ELF-1 (cell line): Measurements from ENCODE around the gene LUC7L2.
"Not testable (repeated sequence)": the region's sequence is repeated elsewhere in the genome, so short reads cannot be mapped to it uniquely, and the experiment has no call there.

Source experiments
- DNase-seq: peaks from one replicate; pipeline ENCODE4 v3.0.0-alpha.2; 2016; ENCODE audit warnings: low read depth, low spot score

The LUC7L2 gene

DNA sequence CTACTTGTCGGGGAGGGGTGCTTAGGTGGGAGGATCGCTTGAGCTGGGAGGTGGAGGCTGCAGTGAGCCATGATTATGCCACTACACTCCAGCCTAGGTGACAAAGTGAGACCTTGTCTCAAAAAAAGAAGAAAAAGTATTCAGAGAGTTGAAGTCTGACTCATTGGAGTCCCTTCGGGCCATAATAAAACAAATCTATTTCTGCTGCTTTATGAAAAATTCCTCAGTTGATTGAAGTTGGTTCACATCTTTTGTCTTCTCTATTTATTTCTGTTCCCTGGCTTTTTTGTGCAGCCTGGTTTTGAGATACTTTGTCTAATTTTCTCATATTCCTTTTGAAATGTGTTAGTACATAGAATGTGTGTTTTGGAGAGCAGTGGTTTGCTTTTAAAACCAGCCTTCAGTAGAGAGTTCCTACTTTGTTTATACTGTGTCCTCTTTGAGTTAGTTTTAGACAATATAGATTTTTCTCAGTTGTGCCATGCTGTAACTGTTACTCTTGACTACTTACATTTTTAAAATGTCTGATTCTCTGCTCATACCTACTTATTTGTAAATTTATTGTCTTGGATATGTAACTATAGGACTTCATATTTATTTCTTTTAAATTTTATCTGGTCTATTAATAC is 36.7 kb downstream of the LUC7L2 start:
- no peak for DNase-seq

GRCh38 chr7:139397192-139397591 is 37.5 kb downstream of the LUC7L2 start:
- no peak for DNase-seq

DNA sequence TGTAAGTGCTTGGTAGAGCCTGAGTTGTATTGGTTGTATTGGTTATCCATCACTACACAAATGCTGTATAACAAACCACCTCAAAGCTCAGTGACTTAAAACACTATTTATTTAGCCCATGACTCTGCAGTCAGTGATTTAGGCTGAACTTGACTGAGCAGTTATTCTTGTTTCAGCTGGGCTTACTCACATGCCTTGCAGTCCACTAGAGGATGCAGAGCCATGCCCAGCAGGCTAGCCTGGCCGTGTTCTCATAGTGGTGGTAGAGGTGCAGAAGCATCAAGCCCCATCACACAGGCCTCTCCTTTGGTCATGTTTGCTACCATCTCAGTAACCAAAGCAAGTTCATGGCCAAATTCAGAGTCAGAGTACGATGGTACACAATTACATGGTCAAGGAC is 43.9 kb downstream of the LUC7L2 start:
- DNase-seq: no peak

GRCh38 chr7:139407555-139407954 is 47.9 kb downstream of the LUC7L2 start:
- DNase-seq: no peak

GRCh38 chr7:139414743-139415402 is 55.2 kb downstream of the LUC7L2 start:
- DNase-seq: not testable (repeated sequence)

- DNase-seq: no peak
Observed at GRCh38 chr7:139416405-139416804, 56.7 kb downstream of the LUC7L2 start.

- no peak for DNase-seq
Observed at GRCh38 chr7:139417478-139417877, 57.8 kb downstream of the LUC7L2 start.

DNA sequence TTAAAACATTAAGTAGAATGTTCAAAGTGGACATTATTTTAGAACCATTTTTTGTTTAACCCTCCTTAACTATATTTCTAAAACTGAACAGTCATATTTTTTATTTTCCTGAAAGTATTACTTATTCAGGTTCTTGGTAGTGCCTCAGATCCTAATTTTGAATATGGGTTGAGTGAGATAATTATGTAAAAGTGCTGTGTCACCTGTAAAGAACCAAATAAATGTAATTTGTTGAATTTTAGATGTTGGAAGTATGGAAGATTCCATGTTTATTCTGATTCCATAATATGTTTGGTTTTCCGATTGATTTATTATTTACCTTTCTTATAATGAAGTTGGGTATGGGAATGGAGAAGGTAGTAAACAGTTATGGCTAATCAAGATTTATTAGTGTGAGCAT is 61.4 kb downstream of the LUC7L2 start:
- DNase-seq: no peak

DNA sequence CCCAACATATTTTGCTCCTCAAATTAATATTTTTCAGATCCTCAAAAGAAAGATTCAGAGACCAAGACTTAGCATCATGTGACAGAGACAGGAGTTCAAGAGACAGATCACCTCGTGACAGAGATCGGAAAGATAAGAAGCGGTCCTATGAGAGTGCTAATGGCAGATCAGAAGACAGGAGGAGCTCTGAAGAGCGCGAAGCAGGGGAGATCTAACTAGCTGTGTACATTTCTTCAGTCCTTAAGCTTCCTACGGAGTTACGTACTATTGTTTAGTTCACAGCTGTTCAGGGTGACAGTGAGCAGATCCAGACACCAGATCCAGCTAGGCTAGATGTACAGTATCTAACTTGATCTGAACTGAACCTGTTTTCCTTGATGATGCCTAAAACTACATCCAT is 62.4 kb downstream of the LUC7L2 start:
- peak; percentile 58 for DNase-seq

GRCh38 chr7:139423091-139423490 is 63.4 kb downstream of the LUC7L2 start:
- no peak for DNase-seq

DNA sequence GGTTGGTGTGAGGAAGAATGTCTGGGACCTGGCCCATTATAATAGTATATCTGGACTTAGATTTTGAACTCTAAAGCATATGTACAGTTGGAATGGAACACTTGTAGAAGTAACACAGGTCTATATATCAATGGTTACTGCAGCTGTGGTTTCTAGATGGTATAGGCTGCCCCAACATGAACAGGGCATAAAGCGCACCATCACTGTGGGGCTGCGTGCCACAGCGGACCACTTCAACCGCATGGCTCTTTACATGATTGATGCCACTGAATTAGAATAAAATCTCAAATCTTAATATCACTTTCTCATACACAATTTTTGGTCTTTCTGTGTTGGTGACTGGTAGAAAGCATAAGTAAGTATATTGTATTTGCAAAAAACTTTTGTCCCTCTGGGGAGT is 64.3 kb downstream of the LUC7L2 start:
- DNase-seq: no peak

DNA sequence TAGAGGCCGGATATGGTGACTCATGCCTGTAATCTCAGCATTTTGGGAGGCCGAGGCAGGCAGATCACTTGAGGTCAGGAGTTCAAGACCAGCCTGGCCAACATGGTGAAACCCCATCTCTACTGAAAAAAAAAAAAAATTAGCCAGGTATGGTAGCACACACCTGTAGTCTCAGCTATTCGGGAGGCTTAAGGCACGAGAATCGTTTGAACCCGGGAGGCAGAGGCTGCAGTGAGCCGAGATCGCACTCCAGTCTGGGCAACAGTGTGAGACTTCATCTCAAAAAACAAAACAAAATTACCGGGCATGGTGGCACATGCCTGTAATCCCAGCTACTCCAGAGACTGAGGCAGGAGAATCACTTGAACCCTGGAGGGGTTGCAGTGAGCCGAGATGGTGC is 66.0 kb downstream of the LUC7L2 start:
- not testable (repeated sequence) for DNase-seq

DNA sequence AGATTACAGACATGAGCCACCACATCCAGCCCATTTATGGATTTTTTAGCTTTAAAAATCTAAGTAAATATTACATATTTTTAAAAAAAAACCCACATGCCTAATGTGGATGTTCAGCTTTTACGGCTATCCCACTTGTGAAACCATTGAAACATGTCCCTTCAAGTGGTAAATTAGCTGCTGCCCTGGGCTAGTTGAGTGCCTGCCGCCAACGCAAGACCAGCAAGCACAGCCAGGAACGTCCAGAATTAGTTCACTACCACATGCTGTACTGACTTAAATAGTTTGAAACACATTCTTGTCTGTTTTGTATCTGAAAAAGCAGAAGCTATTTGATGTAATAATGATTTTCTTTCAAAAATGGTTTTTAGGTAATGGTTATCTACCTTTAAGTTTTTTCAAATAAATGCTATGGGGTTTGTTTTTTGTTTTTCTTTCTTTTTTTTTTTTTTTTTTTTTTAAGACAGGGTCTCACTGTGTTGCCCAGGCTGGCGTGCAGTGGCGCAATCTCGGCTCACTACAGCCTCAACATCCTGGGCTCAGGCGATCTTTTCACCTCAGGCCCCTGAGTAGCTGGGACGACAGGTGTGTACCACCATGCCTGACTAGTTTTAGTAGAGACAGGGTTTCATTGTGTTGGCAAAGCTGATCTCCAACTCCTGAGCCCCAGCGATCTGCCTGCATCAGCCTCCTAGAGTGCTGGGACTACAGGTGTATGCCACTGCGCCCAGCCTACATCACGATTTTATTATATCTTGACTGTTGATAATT is 66.7 kb downstream of the LUC7L2 start:
- no peak for DNase-seq

GRCh38 chr7:139427029-139427420 is 67.3 kb downstream of the LUC7L2 start:
- DNase-seq: no peak

DNA sequence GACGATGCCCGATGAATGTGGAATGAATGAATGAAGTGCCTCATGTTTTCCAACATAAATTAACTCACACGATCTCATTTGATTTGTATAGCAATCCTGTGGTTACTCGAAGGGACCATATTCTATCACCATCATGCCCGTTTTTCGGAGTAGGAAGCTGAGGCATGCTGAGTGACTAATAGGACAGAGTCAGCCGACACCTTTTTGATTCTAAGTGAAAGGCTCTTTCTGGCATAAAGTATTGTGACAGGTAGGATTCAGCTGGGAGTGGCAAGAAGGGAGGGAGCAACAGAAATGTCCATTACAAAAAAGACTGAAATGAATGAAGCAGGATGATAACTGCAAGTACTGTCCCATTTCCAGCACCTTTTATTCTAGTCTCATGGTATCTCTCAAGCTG is 68.1 kb downstream of the LUC7L2 start:
- DNase-seq: no peak

DNA sequence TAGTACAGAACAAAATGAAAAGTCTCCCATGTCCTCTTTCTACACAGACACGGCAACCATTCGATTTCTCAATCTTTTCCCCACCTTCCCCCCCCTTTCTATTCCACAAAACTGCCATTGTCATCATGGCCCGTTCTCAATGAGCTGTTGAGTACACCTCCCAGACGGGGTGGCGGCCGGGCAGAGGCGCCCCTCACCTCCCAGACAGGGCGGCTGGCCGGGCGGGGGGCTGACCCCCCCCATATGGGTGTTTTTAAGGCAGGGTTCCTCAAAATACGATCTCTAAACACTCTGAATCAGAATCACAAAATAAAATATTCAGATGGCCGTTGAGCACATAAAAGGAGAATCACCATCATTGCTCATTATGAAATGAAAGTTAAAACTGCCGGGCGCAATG is 70.0 kb downstream of the LUC7L2 start:
- not testable (repeated sequence) for DNase-seq

DNA sequence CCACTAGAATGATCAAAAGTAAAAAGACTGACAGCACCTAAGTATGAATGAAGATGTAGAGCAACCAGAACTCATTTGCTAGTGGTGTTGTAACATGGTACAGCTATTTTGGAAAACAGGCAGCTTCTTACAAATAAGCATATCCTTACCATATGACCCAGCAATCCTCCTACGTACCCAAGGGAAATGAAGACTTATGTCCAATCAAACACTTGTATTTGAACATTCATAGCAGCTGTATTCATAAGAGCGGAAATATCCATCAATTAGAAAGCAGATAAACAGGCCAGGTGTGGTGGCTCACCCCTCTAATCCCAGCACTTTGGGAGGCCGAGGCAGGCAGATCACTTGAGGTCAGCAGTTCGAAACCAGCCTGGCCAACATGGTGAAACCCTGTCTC is 70.7 kb downstream of the LUC7L2 start:
- no peak for DNase-seq

GRCh38 chr7:139431010-139431409 is 71.3 kb downstream of the LUC7L2 start:
- DNase-seq: peak; percentile 47

DNA sequence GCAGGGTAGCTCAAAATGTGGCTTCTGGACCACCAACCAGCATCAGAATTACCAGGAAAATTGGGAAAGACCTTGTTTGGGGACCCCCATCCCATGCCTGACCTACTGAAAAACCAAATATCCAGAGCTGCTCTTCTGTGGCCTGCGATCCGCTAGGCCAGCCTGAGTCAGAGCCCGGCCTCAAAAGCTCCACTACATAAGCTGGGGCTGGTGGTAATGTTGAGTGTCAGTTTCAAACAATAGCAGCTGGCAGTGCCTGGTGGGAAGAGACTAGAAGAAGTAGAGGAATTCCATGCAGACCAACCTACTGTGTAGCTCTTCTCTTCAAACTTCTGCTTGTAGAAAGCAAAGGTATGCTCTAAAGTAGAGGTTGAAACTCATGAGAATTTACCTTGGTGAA is 71.8 kb downstream of the LUC7L2 start:
- DNase-seq: peak; percentile 55

GRCh38 chr7:139436806-139437205 is 77.1 kb downstream of the LUC7L2 start:
- DNase-seq: no peak

- DNase-seq: no peak
Observed at GRCh38 chr7:139439375-139439774, 79.7 kb downstream of the LUC7L2 start.

- DNase-seq: no peak
Observed at GRCh38 chr7:139441961-139442360, 82.3 kb downstream of the LUC7L2 start.
